NAMALWA (cell line): Measurements from ENCODE around the gene LRP2BP.
"Not testable (repeated sequence)": the region's sequence is repeated elsewhere in the genome, so short reads cannot be mapped to it uniquely, and the experiment has no call there.

Experiments used
- DNase-seq: peaks from one replicate; pipeline ENCODE4 v3.0.0-alpha.2; 2015; ENCODE audit warnings: low spot score

Gene LRP2BP

GRCh38 chr4:185325721-185326120, 70.0 kb downstream of the LRP2BP start:
- not testable (repeated sequence) for DNase-seq

GRCh38 chr4:185324361-185324760, 71.4 kb downstream of the LRP2BP start:
- DNase-seq: not testable (repeated sequence)

DNA sequence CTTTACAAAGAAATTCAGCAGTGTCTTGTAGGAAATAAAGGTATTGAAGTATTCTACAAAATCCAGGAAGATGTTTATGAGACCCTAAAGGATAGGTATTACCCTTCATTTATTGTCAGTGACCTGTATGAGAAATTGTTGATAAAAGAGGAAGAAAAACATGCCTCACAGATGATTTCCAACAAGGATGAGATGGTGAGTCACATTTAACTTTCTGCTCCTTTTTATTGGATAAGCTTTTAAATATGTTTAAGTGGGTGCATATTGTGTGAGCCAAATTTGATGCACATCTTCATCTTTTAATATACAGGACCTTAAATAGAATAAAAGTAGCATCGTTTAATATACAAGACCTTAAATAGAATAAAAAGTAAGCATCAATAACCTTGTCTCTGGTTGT, 72.1 kb downstream of the LRP2BP start:
- no peak for DNase-seq

DNA sequence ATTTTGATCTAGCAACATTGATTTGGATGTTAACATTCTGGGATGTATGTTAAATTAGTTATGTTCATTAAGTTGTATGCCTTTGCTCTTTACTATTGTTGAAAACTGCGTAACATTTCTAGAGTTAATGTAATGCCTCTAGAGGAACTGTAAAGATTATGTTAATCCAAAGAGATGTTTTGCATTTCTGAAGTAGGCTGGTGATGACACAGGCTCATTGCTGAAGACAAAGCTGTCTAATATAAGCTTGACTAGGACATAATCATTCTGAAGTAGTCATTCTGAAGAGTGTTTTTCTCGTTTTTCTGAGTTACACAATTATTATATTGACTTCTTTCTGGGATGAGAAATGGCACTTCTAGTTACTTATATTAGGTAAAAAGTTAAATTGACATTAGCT, 72.9 kb downstream of the LRP2BP start:
- no peak for DNase-seq

DNA sequence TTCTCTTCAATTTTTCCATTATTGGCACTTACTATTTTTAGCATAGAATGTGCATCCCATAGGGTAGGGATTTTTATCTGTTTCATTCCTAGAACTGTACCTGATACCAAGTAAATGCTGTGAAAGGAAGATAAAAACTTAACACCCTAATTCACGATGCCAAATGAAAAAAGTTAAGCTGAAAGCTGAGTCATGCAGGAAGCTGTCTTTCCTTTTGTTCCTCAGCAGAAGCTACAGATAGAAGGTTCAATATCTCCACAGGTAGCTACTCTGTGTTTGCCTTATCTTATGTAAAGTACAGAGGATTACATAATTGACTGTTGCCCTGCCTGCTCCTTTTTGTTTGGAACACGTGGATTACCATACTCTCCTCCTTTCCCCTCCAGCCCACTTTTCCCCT, 77.0 kb downstream of the LRP2BP start:
- DNase-seq: no peak

GRCh38 chr4:185317880-185318279, 77.8 kb downstream of the LRP2BP start:
- no peak for DNase-seq

- DNase-seq: not testable (repeated sequence)
Observed at GRCh38 chr4:185317462-185317861, 78.3 kb downstream of the LRP2BP start.
